Germinal center (tissue), 1 donor: ENCODE measurements around the gene TBK1.
"Not testable (repeated sequence)": the region's sequence is repeated elsewhere in the genome, so short reads cannot be mapped to it uniquely, and the experiment has no call there.

Experiments
- DNase-seq: peaks from one replicate; pipeline ENCODE4 v3.0.0; 2012; ENCODE audit warnings: mixed read lengths, low spot score

The TBK1 gene

GRCh38 chr12:64497484-64497883, 45.6 kb downstream of the TBK1 start:
- DNase-seq, result no peak

- DNase-seq, result no peak
Measured at GRCh38 chr12:64497903-64498302, 46.0 kb downstream of the TBK1 start.

- no peak for DNase-seq
Measured at GRCh38 chr12:64500394-64500793, 48.5 kb downstream of the TBK1 start.

GRCh38 chr12:64501486-64501885, 49.6 kb downstream of the TBK1 start:
- DNase-seq, result no peak

- DNase-seq, result no peak
Measured at GRCh38 chr12:64506955-64507354, 55.0 kb downstream of the TBK1 start.

GRCh38 chr12:64510667-64511066, 58.7 kb downstream of the TBK1 start:
- no peak for DNase-seq

GRCh38 chr12:64518396-64518795, 66.5 kb downstream of the TBK1 start:
- DNase-seq, result no peak

GRCh38 chr12:64521833-64522232, 69.9 kb downstream of the TBK1 start:
- DNase-seq, result no peak

GRCh38 chr12:64522316-64522715, 70.4 kb downstream of the TBK1 start:
- DNase-seq, result no peak

GRCh38 chr12:64522807-64523206, 70.9 kb downstream of the TBK1 start:
- DNase-seq, result no peak

GRCh38 chr12:64523565-64524444, 71.9 kb downstream of the TBK1 start:
- DNase-seq, result not testable (repeated sequence)

- DNase-seq, result no peak
Measured at GRCh38 chr12:64525461-64526160, 73.7 kb downstream of the TBK1 start.

GRCh38 chr12:64526859-64527258, 74.9 kb downstream of the TBK1 start:
- DNase-seq, result no peak

GRCh38 chr12:64528616-64529015, 76.7 kb downstream of the TBK1 start:
- no peak for DNase-seq

- DNase-seq, result no peak
Measured at GRCh38 chr12:64530566-64530965, 78.6 kb downstream of the TBK1 start.

GRCh38 chr12:64531665-64532334, 79.9 kb downstream of the TBK1 start:
- DNase-seq, result no peak

GRCh38 chr12:64532734-64533351, 80.9 kb downstream of the TBK1 start:
- no peak for DNase-seq

GRCh38 chr12:64534672-64535199, 82.8 kb downstream of the TBK1 start:
- no peak for DNase-seq

GRCh38 chr12:64538121-64538520, 86.2 kb downstream of the TBK1 start:
- DNase-seq, result no peak

- DNase-seq, result not testable (repeated sequence)
Measured at GRCh38 chr12:64542409-64543047, 90.6 kb downstream of the TBK1 start.

- DNase-seq, result no peak
Measured at GRCh38 chr12:64544371-64545080, 92.6 kb downstream of the TBK1 start.
